PFSK-1 (cell line): ENCODE results near the gene TVP23A.

Experiments used
- FOXP2 ChIP-seq: optimal IDR thresholded peaks from 2 replicates; pipeline ENCODE3; 2011; ENCODE audit warnings: borderline replicate concordance, control low read depth, inconsistent platforms; ENCODE audit not compliant: insufficient read depth; ENCODE audit errors: extremely low read length, extremely low read depth
- POLR2AphosphoS5 ChIP-seq: IDR thresholded peaks from 2 replicates; pipeline ENCODE4 v1.6.1; 2012; ENCODE audit warnings: low read depth, mild to moderate bottlenecking, control low read depth, low read length, moderate library complexity
- SIN3A ChIP-seq: IDR thresholded peaks from 2 replicates; pipeline ENCODE4 v1.6.1; 2012; ENCODE audit warnings: mild to moderate bottlenecking, low read length, moderate library complexity, borderline replicate concordance; ENCODE audit not compliant: insufficient read depth
- TAF1 ChIP-seq: IDR thresholded peaks from 2 replicates; pipeline ENCODE4 v1.6.1; 2012; ENCODE audit warnings: low read length, control low read depth, borderline replicate concordance; ENCODE audit not compliant: insufficient read depth
- TF ChIP-seq, protein P1 (sequence below), 2 experiments: IDR thresholded peaks; 2 replicates each; pipeline versions ENCODE4 v1.6.1 to v1.8.0; 2011 to 2012; ENCODE audit warnings: low read depth in 2 of 2, low read length in 2 of 2, control low read depth in 1 of 2, inconsistent platforms in 1 of 2, mild to moderate bottlenecking in 1 of 2, moderate library complexity in 1 of 2; ENCODE audit not compliant: insufficient read depth in 1 of 2

Gene TVP23A

DNA sequence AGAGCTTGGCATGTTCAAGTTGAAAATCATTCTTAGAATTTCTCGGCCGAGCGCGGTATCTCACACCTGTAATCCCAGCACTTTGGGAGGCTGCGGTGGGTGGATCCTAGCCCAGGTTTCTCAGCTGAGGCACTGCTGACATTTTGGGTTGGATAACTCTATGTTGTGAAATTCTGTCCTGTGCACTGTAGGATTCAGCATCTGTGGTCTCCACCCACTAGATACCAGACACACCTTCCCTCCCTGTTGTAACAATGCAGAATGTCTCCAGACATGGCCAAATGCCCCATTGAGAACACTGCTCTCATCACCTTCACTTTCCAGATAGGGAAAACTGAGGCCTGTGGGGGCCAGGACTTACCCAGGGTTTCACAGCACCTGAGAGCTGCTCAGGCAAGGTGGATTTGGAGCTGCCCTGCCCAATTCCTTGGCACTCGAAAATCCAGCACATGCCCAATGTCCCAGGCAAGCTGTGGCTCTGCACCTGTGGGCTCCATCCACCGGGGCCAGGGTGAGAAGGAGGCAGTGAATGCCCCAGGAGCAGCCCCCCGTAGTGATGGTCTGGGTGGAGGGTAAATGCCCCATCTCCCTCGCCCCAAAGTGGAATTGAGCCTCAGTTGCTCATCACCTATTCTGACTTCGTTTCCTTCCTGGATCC, 20.2 kb upstream of the TVP23A start:
- TF ChIP-seq, protein P1, sequence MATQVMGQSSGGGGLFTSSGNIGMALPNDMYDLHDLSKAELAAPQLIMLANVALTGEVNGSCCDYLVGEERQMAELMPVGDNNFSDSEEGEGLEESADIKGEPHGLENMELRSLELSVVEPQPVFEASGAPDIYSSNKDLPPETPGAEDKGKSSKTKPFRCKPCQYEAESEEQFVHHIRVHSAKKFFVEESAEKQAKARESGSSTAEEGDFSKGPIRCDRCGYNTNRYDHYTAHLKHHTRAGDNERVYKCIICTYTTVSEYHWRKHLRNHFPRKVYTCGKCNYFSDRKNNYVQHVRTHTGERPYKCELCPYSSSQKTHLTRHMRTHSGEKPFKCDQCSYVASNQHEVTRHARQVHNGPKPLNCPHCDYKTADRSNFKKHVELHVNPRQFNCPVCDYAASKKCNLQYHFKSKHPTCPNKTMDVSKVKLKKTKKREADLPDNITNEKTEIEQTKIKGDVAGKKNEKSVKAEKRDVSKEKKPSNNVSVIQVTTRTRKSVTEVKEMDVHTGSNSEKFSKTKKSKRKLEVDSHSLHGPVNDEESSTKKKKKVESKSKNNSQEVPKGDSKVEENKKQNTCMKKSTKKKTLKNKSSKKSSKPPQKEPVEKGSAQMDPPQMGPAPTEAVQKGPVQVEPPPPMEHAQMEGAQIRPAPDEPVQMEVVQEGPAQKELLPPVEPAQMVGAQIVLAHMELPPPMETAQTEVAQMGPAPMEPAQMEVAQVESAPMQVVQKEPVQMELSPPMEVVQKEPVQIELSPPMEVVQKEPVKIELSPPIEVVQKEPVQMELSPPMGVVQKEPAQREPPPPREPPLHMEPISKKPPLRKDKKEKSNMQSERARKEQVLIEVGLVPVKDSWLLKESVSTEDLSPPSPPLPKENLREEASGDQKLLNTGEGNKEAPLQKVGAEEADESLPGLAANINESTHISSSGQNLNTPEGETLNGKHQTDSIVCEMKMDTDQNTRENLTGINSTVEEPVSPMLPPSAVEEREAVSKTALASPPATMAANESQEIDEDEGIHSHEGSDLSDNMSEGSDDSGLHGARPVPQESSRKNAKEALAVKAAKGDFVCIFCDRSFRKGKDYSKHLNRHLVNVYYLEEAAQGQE (IDR thresholded peaks at IDR 0.05; ENCODE audit: insufficient read depth in 1 of 2, low read depth in 2 of 2, low read length in 2 of 2), result no peak
- TF ChIP-seq TAF1, result no peak

DNA sequence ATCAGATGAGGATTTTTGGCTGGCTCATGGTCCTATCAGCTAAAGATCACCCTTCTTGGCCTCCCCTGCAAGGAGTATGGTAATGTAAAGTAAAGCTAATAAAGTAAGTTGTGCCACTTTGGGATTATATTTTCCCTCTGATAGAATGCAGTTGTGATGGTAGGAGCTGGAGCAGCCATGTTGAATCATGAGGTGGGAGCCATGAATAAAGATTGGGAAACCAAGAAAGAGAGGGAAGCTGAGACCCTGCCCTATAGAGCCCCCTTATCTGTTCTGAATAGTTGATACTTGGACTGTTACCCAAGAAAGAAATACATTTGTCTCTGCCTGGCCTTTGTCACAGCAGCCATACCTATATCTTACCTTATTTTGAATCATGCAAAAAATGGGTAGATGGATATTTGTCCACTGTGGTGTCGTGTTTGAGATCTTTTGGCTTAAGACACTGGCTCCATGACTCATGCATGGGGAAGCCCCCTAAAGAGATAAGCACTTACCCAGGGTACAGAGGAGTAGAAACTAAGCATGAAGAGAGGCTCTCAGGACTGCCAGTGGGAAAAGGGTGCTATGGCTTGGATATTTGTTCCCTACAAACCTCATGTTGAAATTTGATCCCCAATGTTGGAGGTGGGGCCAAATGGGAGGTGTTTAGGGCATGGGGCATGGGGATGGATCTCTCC, 17.7 kb upstream of the TVP23A start:
- TF ChIP-seq FOXP2, result no peak
- TF ChIP-seq, protein P1 (IDR thresholded peaks at IDR 0.05; ENCODE audit: insufficient read depth in 1 of 2, low read depth in 2 of 2, low read length in 2 of 2), result no peak
- no peak for TF ChIP-seq TAF1
- no peak for TF ChIP-seq SIN3A
- TF ChIP-seq POLR2AphosphoS5, result no peak

DNA sequence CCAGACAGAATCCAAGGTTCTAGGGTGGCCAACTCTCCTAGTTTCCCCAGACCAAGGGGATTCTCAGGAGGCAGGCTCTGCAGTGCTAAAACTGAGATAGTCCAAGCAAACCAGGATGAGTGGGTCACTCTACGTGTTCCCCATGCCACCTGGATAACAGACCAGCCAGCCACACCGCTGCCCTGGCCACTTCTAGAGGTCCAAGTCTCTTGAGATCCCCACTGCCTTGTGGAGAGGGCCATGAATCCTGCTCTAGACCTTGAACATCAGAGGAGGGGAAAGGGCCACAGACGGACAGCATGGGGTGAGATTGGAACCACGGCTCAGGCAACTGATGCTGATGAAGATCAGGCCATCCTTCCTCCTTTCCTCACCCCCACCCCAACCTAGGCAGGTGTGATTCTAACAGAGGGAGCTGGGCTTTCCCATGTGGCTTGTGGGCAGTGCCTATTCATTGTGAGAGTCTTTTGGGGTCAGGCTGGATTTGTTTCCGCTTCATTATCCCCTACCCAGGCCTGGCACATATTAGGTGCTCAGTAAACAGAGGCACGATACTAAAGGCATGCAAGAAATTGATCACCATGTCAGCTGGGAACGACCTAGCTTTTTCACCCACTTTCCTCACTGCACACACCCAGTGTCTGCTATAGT, 16.8 kb upstream of the TVP23A start:
- TF ChIP-seq POLR2AphosphoS5 (no peak), FOXP2 (no peak), TAF1 (no peak), SIN3A (no peak)
- TF ChIP-seq, protein P1 (IDR thresholded peaks at IDR 0.05; ENCODE audit: insufficient read depth in 1 of 2, low read depth in 2 of 2, low read length in 2 of 2), result no peak

DNA sequence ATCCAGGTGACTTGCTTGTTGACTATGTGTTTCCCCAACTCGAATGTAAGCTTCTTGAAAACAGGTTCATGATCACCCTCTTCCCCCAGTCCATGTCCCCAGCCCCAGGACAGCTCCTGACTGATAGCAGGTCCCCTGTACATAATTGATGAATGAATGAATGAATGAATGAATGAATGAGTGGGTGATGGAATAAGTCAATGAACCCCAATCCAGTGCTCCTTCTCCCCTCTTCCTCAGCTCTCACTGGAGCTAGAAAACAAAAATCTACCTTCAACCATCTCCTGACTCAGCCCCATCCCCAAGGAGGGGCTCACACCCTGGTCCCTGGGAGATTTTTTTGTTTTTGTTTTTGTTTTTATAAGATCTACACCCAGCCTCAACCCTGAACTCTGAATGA, 16.2 kb upstream of the TVP23A start:
- TF ChIP-seq TAF1 (no peak), FOXP2 (no peak), SIN3A (no peak)

DNA sequence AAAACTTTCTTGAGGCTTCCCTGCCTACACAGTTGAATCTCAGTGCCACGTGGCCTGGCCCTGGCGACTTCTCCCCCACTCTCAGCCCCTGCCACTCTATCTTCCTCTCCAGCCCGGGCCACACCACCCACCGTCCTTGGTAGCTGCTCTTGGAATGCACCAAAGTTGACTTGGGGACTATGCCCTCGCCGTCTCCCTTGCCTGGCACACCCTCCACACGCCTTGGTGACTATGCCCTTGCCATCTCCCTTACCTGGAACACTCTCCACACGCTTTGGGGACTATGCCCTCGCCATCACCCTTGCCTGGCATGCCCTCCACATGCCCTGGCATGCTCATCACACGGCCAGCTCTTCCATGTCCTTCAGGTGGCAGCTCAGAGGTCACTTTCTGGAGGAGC, 15.5 kb upstream of the TVP23A start:
- no peak for TF ChIP-seq SIN3A
- no peak for TF ChIP-seq TAF1
- TF ChIP-seq FOXP2, result no peak
- TF ChIP-seq POLR2AphosphoS5, result no peak
- TF ChIP-seq, protein P1 (IDR thresholded peaks at IDR 0.05; ENCODE audit: insufficient read depth in 1 of 2, low read depth in 2 of 2, low read length in 2 of 2), result no peak
